GM18907 (cell line): ENCODE measurements around the gene ASB6.
"Not testable (repeated sequence)": the region's sequence is repeated elsewhere in the genome, so short reads cannot be mapped to it uniquely, and the experiment has no call there.

Source experiments
- ATAC-seq: cut with Tn5 transposase; IDR thresholded peaks from one replicate; pipeline ENCODE4 v1.9.1; 2021; ENCODE audit warnings: mild to moderate bottlenecking, moderate library complexity; ENCODE audit not compliant: unreplicated experiment

ASB6 gene

GRCh38 chr9:129644902-129645301 is 3.0 kb upstream of the ASB6 start:
- ATAC-seq = no peak

GRCh38 chr9:129644365-129644764 is 2.4 kb upstream of the ASB6 start:
- no peak for ATAC-seq

- no peak for ATAC-seq
Measured at GRCh38 chr9:129643706-129644105, 1.8 kb upstream of the ASB6 start.

- no peak for ATAC-seq
Measured at GRCh38 chr9:129640871-129641749, 841 bp downstream of the ASB6 start.

- no peak for ATAC-seq
Measured at GRCh38 chr9:129640086-129640870, 1.7 kb downstream of the ASB6 start.

- ATAC-seq = no peak
Measured at GRCh38 chr9:129639756-129640085, 2.2 kb downstream of the ASB6 start.

- ATAC-seq = no peak
Measured at GRCh38 chr9:129639034-129639630, 2.8 kb downstream of the ASB6 start.

GRCh38 chr9:129637673-129638439 is 4.1 kb downstream of the ASB6 start:
- ATAC-seq = no peak

GRCh38 chr9:129637102-129637501 is 4.8 kb downstream of the ASB6 start:
- no peak for ATAC-seq

GRCh38 chr9:129636343-129636742 is 5.6 kb downstream of the ASB6 start:
- not testable (repeated sequence) for ATAC-seq

GRCh38 chr9:129635099-129636065 is 6.6 kb downstream of the ASB6 start:
- no peak for ATAC-seq

- no peak for ATAC-seq
Measured at GRCh38 chr9:129633848-129634247, 8.1 kb downstream of the ASB6 start.

- no peak for ATAC-seq
Measured at GRCh38 chr9:129633207-129633606, 8.7 kb downstream of the ASB6 start.

- ATAC-seq = no peak
Measured at GRCh38 chr9:129632460-129632859, 9.5 kb downstream of the ASB6 start.

GRCh38 chr9:129631674-129632129 is 10.2 kb downstream of the ASB6 start:
- ATAC-seq = no peak

- no peak for ATAC-seq
Measured at GRCh38 chr9:129630967-129631673, 10.8 kb downstream of the ASB6 start.

- no peak for ATAC-seq
Measured at GRCh38 chr9:129629251-129629820, 12.6 kb downstream of the ASB6 start.

GRCh38 chr9:129628709-129629108 is 13.2 kb downstream of the ASB6 start:
- ATAC-seq = no peak
